ENCODE results near the gene ENOX1.

Gene ENOX1

GRCh38 chr13:43293561-43293960, 493.2 kb downstream of the ENOX1 start:
- 100% methylated on average over 1 of the region's 1 CpG; no CpG with 5 or more reads in 1 of the 2 experiments for WGBS, 2 experiments (ENCODE audit: insufficient coverage in 2 of 2)
- H3K4me1 ChIP-seq (ENCODE audit: control insufficient read depth, insufficient read depth, low read length, poor library complexity, severe bottlenecking), result peaks cover 5% of the 10 kb centered on the region
- H3K36me3 ChIP-seq (ENCODE audit: control insufficient read depth, insufficient read depth, low read length), result no peaks in the 10 kb centered on the region

GRCh38 chr13:43293008-43293407, 493.8 kb downstream of the ENOX1 start:
- H3K27ac ChIP-seq (ENCODE audit: low read depth, low read length, severe bottlenecking), result no peak overlapping the region
- no peaks in the 10 kb centered on the region for H3K9me3 ChIP-seq (ENCODE audit: control insufficient read depth, low read length)
- no peaks in the 10 kb centered on the region for H3K4me1 ChIP-seq (ENCODE audit: control insufficient read depth, insufficient read depth, low read length, poor library complexity, severe bottlenecking)
- WGBS, 2 experiments (ENCODE audit: insufficient coverage in 2 of 2), result 100% methylated on average over 2 of the region's 2 CpGs
- H3K4me3 ChIP-seq (ENCODE audit: extremely low read depth, insufficient read depth, low read length, poor library complexity, severe bottlenecking), result no peak overlapping the region
- no peaks in the 10 kb centered on the region for H3K36me3 ChIP-seq (ENCODE audit: control insufficient read depth, insufficient read depth, low read length)

More at GRCh38 chr13:43293561-43293960, 493.2 kb downstream of the ENOX1 start:
- Histone ChIP-seq H3K4me3 (ENCODE audit: extremely low read depth, insufficient read depth, low read length, poor library complexity, severe bottlenecking) (no peak overlapping the region), H3K27ac (ENCODE audit: low read depth, low read length, severe bottlenecking) (no peak overlapping the region), H3K9me3 (ENCODE audit: control insufficient read depth, low read length) (no peaks in the 10 kb centered on the region)

- no peaks in the 10 kb centered on the region for H3K36me3 ChIP-seq (ENCODE audit: control insufficient read depth, insufficient read depth, low read length)
- H3K4me1 ChIP-seq (ENCODE audit: control insufficient read depth, insufficient read depth, low read length, poor library complexity, severe bottlenecking), result no peaks in the 10 kb centered on the region
- WGBS, 2 experiments (ENCODE audit: insufficient coverage in 2 of 2), result 87 to 100% methylated on average over 1 to 4 of the region's 5 CpGs
- no peak overlapping the region for H3K27ac ChIP-seq (ENCODE audit: low read depth, low read length, severe bottlenecking)
- no peak overlapping the region for H3K4me3 ChIP-seq (ENCODE audit: extremely low read depth, insufficient read depth, low read length, poor library complexity, severe bottlenecking)
- H3K9me3 ChIP-seq (ENCODE audit: control insufficient read depth, low read length), result no peaks in the 10 kb centered on the region
Measured at GRCh38 chr13:43291287-43292060, 495.3 kb downstream of the ENOX1 start.

- no peak overlapping the region for H3K27ac ChIP-seq (ENCODE audit: low read depth, low read length, severe bottlenecking)
- H3K9me3 ChIP-seq (ENCODE audit: control insufficient read depth, low read length), result no peaks in the 10 kb centered on the region
- 0 to 43% methylated on average over 1 to 2 of the region's 6 CpGs for WGBS, 2 experiments (ENCODE audit: insufficient coverage in 2 of 2)
- no peaks in the 10 kb centered on the region for H3K4me1 ChIP-seq (ENCODE audit: control insufficient read depth, insufficient read depth, low read length, poor library complexity, severe bottlenecking)
- H3K4me3 ChIP-seq (ENCODE audit: extremely low read depth, insufficient read depth, low read length, poor library complexity, severe bottlenecking), result no peak overlapping the region
- no peaks in the 10 kb centered on the region for H3K36me3 ChIP-seq (ENCODE audit: control insufficient read depth, insufficient read depth, low read length)
Measured at GRCh38 chr13:43289470-43290255, 497.1 kb downstream of the ENOX1 start.

GRCh38 chr13:43286751-43287150, 500.0 kb downstream of the ENOX1 start:
- Histone ChIP-seq H3K27ac (ENCODE audit: low read depth, low read length, severe bottlenecking) (no peak overlapping the region), H3K4me3 (ENCODE audit: extremely low read depth, insufficient read depth, low read length, poor library complexity, severe bottlenecking) (no peak overlapping the region), H3K4me1 (ENCODE audit: control insufficient read depth, insufficient read depth, low read length, poor library complexity, severe bottlenecking) (no peaks in the 10 kb centered on the region), H3K36me3 (ENCODE audit: control insufficient read depth, insufficient read depth, low read length) (no peaks in the 10 kb centered on the region), H3K9me3 (ENCODE audit: control insufficient read depth, low read length) (no peaks in the 10 kb centered on the region)
- 100% methylated on average over 1 of the region's 1 CpG; no CpG with 5 or more reads in 1 of the 2 experiments for WGBS, 2 experiments (ENCODE audit: insufficient coverage in 2 of 2)

GRCh38 chr13:43285933-43286597, 500.7 kb downstream of the ENOX1 start:
- Histone ChIP-seq H3K9me3 (ENCODE audit: control insufficient read depth, low read length) (no peaks in the 10 kb centered on the region), H3K36me3 (ENCODE audit: control insufficient read depth, insufficient read depth, low read length) (no peaks in the 10 kb centered on the region), H3K4me3 (ENCODE audit: extremely low read depth, insufficient read depth, low read length, poor library complexity, severe bottlenecking) (no peak overlapping the region), H3K4me1 (ENCODE audit: control insufficient read depth, insufficient read depth, low read length, poor library complexity, severe bottlenecking) (no peaks in the 10 kb centered on the region), H3K27ac (ENCODE audit: low read depth, low read length, severe bottlenecking) (no peak overlapping the region)
- 67 to 69% methylated on average over 3 to 4 of the region's 7 CpGs for WGBS, 2 experiments (ENCODE audit: insufficient coverage in 2 of 2)

- no peaks in the 10 kb centered on the region for H3K36me3 ChIP-seq (ENCODE audit: control insufficient read depth, insufficient read depth, low read length)
- H3K4me1 ChIP-seq (ENCODE audit: control insufficient read depth, insufficient read depth, low read length, poor library complexity, severe bottlenecking), result no peaks in the 10 kb centered on the region
- no peaks in the 10 kb centered on the region for H3K9me3 ChIP-seq (ENCODE audit: control insufficient read depth, low read length)
- no peak overlapping the region for H3K27ac ChIP-seq (ENCODE audit: low read depth, low read length, severe bottlenecking)
- H3K4me3 ChIP-seq (ENCODE audit: extremely low read depth, insufficient read depth, low read length, poor library complexity, severe bottlenecking), result no peak overlapping the region
- WGBS, 2 experiments (ENCODE audit: insufficient coverage in 2 of 2), result 89 to 91% methylated on average over 1 to 3 of the region's 3 CpGs
Measured at GRCh38 chr13:43284162-43284561, 502.6 kb downstream of the ENOX1 start.

- no peaks in the 10 kb centered on the region for H3K36me3 ChIP-seq (ENCODE audit: control insufficient read depth, insufficient read depth, low read length)
- no peak overlapping the region for H3K27ac ChIP-seq (ENCODE audit: low read depth, low read length, severe bottlenecking)
- no peaks in the 10 kb centered on the region for H3K9me3 ChIP-seq (ENCODE audit: control insufficient read depth, low read length)
- H3K4me3 ChIP-seq (ENCODE audit: extremely low read depth, insufficient read depth, low read length, poor library complexity, severe bottlenecking), result no peak overlapping the region
- H3K4me1 ChIP-seq (ENCODE audit: control insufficient read depth, insufficient read depth, low read length, poor library complexity, severe bottlenecking), result no peaks in the 10 kb centered on the region
- 69% methylated on average over 2 of the region's 2 CpGs for WGBS, 2 experiments (ENCODE audit: insufficient coverage in 2 of 2)
Measured at GRCh38 chr13:43279696-43280095, 507.1 kb downstream of the ENOX1 start.

- H3K9me3 ChIP-seq (ENCODE audit: control insufficient read depth, low read length), result no peaks in the 10 kb centered on the region
- no CpG with 5 or more reads among the region's 1 CpG for WGBS, 2 experiments (ENCODE audit: insufficient coverage in 2 of 2)
- H3K4me1 ChIP-seq (ENCODE audit: control insufficient read depth, insufficient read depth, low read length, poor library complexity, severe bottlenecking), result no peaks in the 10 kb centered on the region
- no peak overlapping the region for H3K27ac ChIP-seq (ENCODE audit: low read depth, low read length, severe bottlenecking)
- no peak overlapping the region for H3K4me3 ChIP-seq (ENCODE audit: extremely low read depth, insufficient read depth, low read length, poor library complexity, severe bottlenecking)
- H3K36me3 ChIP-seq (ENCODE audit: control insufficient read depth, insufficient read depth, low read length), result no peaks in the 10 kb centered on the region
Measured at GRCh38 chr13:43278127-43278526, 508.6 kb downstream of the ENOX1 start.

GRCh38 chr13:43277142-43277541, 509.6 kb downstream of the ENOX1 start:
- no peaks in the 10 kb centered on the region for H3K9me3 ChIP-seq (ENCODE audit: control insufficient read depth, low read length)
- WGBS, 2 experiments (ENCODE audit: insufficient coverage in 2 of 2), result 84 to 100% methylated on average over 3 of the region's 3 CpGs
- no peaks in the 10 kb centered on the region for H3K4me1 ChIP-seq (ENCODE audit: control insufficient read depth, insufficient read depth, low read length, poor library complexity, severe bottlenecking)
- H3K27ac ChIP-seq (ENCODE audit: low read depth, low read length, severe bottlenecking), result no peak overlapping the region
- no peak overlapping the region for H3K4me3 ChIP-seq (ENCODE audit: extremely low read depth, insufficient read depth, low read length, poor library complexity, severe bottlenecking)
- no peaks in the 10 kb centered on the region for H3K36me3 ChIP-seq (ENCODE audit: control insufficient read depth, insufficient read depth, low read length)

Data from mesodermal cell (in vitro differentiated cells).